ENCODE results near the gene MEGF11.

GRCh38 chr15:65921780-65922179, 331.8 kb downstream of the MEGF11 start:
- TF ChIP-seq, protein P1, sequence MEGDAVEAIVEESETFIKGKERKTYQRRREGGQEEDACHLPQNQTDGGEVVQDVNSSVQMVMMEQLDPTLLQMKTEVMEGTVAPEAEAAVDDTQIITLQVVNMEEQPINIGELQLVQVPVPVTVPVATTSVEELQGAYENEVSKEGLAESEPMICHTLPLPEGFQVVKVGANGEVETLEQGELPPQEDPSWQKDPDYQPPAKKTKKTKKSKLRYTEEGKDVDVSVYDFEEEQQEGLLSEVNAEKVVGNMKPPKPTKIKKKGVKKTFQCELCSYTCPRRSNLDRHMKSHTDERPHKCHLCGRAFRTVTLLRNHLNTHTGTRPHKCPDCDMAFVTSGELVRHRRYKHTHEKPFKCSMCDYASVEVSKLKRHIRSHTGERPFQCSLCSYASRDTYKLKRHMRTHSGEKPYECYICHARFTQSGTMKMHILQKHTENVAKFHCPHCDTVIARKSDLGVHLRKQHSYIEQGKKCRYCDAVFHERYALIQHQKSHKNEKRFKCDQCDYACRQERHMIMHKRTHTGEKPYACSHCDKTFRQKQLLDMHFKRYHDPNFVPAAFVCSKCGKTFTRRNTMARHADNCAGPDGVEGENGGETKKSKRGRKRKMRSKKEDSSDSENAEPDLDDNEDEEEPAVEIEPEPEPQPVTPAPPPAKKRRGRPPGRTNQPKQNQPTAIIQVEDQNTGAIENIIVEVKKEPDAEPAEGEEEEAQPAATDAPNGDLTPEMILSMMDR (IDR thresholded peaks at IDR 0.05; ENCODE audit: low read length): no peak
- TF ChIP-seq EZH2 (IDR thresholded peaks at IDR 0.05; ENCODE audit: borderline replicate concordance, low read length): no peak
